ENCODE measurements around the gene OGDH.

OGDH gene

DNA sequence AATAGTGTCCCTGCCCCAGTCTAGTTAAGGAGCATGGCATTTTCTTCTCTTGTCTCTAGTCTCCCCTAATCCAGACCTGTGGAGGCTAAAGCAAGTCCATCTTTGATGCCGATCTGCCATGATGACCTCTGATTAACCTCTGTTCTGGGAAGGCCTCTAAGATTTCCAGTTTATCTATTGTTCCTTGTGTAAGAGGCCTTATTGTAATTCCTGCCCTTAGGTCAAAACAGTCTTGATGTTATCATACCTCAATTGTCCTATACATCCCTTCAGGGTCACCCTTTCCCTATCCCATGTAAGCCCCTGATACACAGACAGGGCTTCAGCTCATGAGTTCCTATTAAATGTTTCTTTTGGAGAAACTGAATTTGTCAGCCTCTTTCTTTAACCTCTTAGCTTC is 137.3 kb downstream of the OGDH start:
- TF ChIP-seq TAF1 (IDR thresholded peaks at IDR 0.05; ENCODE audit: borderline replicate concordance, insufficient read depth, low read length) = no peak
- no peak for TF ChIP-seq SIN3A (IDR thresholded peaks at IDR 0.05; ENCODE audit: borderline replicate concordance, insufficient read depth, low read length)
- no peak for TF ChIP-seq FOXP2 (optimal IDR thresholded peaks at IDR 0.05; ENCODE audit: borderline replicate concordance, extremely low read depth, extremely low read length, insufficient read depth)
- TF ChIP-seq, protein P1, sequence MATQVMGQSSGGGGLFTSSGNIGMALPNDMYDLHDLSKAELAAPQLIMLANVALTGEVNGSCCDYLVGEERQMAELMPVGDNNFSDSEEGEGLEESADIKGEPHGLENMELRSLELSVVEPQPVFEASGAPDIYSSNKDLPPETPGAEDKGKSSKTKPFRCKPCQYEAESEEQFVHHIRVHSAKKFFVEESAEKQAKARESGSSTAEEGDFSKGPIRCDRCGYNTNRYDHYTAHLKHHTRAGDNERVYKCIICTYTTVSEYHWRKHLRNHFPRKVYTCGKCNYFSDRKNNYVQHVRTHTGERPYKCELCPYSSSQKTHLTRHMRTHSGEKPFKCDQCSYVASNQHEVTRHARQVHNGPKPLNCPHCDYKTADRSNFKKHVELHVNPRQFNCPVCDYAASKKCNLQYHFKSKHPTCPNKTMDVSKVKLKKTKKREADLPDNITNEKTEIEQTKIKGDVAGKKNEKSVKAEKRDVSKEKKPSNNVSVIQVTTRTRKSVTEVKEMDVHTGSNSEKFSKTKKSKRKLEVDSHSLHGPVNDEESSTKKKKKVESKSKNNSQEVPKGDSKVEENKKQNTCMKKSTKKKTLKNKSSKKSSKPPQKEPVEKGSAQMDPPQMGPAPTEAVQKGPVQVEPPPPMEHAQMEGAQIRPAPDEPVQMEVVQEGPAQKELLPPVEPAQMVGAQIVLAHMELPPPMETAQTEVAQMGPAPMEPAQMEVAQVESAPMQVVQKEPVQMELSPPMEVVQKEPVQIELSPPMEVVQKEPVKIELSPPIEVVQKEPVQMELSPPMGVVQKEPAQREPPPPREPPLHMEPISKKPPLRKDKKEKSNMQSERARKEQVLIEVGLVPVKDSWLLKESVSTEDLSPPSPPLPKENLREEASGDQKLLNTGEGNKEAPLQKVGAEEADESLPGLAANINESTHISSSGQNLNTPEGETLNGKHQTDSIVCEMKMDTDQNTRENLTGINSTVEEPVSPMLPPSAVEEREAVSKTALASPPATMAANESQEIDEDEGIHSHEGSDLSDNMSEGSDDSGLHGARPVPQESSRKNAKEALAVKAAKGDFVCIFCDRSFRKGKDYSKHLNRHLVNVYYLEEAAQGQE (IDR thresholded peaks at IDR 0.05; ENCODE audit: insufficient read depth in 1 of 2, low read depth in 2 of 2, low read length in 2 of 2) = no peak
- no peak for TF ChIP-seq POLR2AphosphoS5 (IDR thresholded peaks at IDR 0.05; ENCODE audit: low read depth, low read length)

DNA sequence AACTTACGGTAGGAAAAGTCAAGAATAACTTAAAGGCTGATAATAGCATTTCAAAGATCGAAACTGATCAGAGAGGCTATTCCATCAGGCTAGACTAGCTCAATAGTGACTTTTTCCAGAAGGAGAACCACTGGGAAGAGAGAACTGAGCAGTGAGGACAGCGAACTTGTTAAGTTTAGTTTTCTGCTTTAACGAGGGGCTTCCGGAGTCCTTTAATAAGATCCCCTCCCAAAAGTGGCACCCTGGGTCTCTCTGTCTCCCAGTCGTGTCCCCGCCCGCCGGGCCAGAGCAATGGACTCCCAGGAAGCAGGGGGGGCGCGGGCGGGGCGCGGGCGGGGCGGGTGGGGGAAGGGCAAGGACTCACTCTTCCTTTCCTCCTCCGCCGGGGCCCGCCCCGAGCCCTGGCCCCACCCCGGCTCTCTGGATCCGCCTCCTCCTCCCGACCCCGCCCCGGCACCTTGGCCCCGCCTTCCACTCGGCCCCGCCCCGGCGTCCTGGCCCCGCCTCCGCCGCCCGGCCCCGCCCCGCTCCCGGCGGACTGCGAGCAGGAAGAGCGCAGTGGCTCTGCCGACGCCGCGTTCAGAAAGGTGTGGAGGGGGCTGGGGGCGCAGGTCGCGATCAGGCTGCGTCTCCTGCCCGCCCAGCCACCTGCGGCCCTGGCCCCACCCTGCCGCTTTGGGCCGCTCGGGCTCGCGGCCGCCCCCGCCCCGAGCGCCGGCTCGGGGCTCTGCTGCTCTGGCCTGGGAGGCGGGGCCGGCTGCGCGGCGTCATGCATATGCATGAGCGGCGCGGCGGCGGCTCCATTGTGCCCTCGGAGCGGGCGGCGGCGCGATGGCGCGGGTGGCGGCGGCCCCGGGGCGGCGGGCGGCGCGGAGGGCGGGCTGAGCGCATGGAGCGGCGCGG is 141.9 kb downstream of the OGDH start, which contains the start of gene ZMIZ2:
ZMIZ2 (plus strand) TSS at position 803 of the 903 bp plus-strand sequence. CDS start 7,403 bp downstream, outside the sequence.
- TF ChIP-seq FOXP2 (optimal IDR thresholded peaks at IDR 0.05; ENCODE audit: borderline replicate concordance, extremely low read depth, extremely low read length, insufficient read depth) = peak; percentile 84
- no peak for TF ChIP-seq SIN3A (IDR thresholded peaks at IDR 0.05; ENCODE audit: borderline replicate concordance, insufficient read depth, low read length)
- peak; percentile 70; the same call in 1 of the 2 replicates for TF ChIP-seq POLR2AphosphoS5 (IDR thresholded peaks at IDR 0.05; ENCODE audit: low read depth, low read length)
- TF ChIP-seq, protein P1 (IDR thresholded peaks at IDR 0.05; ENCODE audit: insufficient read depth in 1 of 2, low read depth in 2 of 2, low read length in 2 of 2) = no peak

DNA sequence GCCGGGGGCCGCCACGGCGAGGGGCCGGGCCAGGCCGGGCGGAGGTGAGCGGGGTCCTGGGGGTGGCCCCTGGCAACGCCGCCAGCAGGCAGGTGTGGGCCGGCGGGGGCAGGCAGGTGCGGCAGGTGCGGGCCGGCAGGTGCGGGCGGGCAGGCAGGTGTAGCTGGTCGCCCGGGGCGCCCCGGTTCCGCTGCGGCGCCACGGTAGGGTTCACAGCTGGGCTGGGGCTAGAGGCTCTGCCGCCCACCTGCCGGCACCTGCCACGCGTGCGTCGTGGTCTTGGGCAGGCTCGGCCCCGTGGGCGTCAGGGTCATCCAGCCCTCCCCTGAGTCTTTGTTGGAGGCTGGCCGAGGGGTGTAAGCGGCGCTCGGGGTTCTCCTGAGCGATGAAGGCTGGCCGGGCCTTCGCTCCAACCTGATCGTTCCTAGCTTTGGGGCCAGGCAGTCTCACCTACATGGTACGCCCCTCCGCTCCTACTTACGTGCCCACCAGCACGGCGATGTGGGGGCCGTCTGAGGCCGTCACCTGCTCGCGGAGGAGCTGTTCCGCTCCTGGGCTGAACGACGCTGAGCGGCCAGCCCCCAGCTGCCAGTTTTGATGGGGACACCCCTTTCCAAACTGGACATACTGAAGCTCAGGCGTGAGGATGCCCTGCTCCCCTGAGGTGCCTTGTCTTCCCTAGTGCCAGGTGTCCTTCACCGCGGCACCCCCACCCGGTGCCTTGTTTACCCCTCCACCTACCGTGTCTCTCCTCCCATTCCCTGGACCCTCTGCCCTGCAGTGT is 142.7 kb downstream of the OGDH start:
- TF ChIP-seq, protein P1 (IDR thresholded peaks at IDR 0.05; ENCODE audit: insufficient read depth in 1 of 2, low read depth in 2 of 2, low read length in 2 of 2) = no peak
- TF ChIP-seq SIN3A (IDR thresholded peaks at IDR 0.05; ENCODE audit: borderline replicate concordance, insufficient read depth, low read length) (no peak), FOXP2 (optimal IDR thresholded peaks at IDR 0.05; ENCODE audit: borderline replicate concordance, extremely low read depth, extremely low read length, insufficient read depth) (no peak), POLR2AphosphoS5 (IDR thresholded peaks at IDR 0.05; ENCODE audit: low read depth, low read length) (no peak), TAF1 (IDR thresholded peaks at IDR 0.05; ENCODE audit: borderline replicate concordance, insufficient read depth, low read length) (no peak)

GRCh38 chr7:44749992-44750391 is 143.6 kb downstream of the OGDH start:
- TF ChIP-seq SIN3A (IDR thresholded peaks at IDR 0.05; ENCODE audit: borderline replicate concordance, insufficient read depth, low read length) = no peak
- TF ChIP-seq, protein P1 (IDR thresholded peaks at IDR 0.05; ENCODE audit: insufficient read depth in 1 of 2, low read depth in 2 of 2, low read length in 2 of 2) = no peak
- no peak for TF ChIP-seq FOXP2 (optimal IDR thresholded peaks at IDR 0.05; ENCODE audit: borderline replicate concordance, extremely low read depth, extremely low read length, insufficient read depth)

Data from PFSK-1 (cell line).